ENCODE measurements around the gene LHPP.
"Not testable (repeated sequence)": the region's sequence is repeated elsewhere in the genome, so short reads cannot be mapped to it uniquely, and the experiment has no call there.

The LHPP gene

DNA sequence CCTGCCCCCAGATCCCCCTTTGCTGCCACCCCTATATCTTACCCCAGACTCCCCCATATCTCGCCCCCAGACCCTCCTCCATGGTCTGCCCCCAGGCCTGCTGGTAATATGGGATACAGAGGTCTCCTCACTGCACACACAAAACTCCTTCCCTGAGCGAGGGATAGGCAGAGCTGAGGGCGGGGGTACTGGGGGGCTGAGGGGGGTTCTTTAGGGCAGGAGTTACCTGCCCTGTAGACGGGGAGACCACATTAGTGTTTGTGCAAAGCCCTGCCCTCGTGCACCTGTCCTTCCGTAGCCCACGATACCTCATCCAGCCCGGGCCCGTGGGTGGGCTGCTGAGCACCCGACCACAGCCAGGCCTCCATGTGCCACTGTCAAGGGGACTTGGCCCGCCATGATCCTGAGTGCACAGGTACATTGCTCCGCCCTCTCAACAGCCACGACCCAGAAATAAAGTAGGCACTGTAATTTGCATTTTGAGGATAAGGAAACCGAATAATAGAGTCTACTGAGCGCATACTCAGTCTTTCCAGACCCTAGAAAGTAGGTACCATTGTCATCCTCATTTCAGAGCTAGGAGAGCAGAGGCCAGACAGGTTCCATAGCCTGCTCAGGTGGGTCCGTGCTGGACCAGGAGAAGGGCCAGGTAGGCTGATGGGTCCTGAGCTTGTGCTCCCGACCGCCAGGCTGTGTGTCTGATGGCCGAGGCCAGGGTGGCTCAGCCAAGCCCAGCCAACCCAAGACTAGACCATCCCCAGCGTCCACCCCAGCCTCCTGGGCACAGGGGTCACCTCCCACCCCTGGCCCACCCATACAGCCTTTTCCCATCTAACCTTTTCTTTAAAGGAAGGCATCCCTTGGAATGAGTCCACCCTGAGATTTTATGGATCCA, 115.2 kb downstream of the LHPP start:
- DNase-seq, result no peak

DNA sequence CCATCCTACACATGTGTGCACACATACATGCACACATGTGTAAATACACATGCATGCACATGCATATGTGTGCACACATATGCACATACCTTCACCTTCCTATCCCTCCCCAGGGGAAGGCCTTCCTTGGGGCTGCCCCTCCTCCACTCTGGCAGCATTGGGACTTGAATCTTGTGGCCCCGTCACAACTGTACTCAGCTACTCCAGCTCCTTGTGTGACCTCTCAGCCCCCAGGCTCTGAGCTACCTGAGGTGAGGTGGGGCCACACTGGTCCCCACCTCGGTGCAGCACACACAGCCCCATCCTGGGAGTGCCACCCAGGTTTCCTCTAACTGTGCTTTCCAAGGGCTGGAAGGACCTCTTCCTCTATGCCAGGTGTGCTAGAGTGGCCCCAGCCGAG, 116.0 kb downstream of the LHPP start:
- DNase-seq, result no peak

DNA sequence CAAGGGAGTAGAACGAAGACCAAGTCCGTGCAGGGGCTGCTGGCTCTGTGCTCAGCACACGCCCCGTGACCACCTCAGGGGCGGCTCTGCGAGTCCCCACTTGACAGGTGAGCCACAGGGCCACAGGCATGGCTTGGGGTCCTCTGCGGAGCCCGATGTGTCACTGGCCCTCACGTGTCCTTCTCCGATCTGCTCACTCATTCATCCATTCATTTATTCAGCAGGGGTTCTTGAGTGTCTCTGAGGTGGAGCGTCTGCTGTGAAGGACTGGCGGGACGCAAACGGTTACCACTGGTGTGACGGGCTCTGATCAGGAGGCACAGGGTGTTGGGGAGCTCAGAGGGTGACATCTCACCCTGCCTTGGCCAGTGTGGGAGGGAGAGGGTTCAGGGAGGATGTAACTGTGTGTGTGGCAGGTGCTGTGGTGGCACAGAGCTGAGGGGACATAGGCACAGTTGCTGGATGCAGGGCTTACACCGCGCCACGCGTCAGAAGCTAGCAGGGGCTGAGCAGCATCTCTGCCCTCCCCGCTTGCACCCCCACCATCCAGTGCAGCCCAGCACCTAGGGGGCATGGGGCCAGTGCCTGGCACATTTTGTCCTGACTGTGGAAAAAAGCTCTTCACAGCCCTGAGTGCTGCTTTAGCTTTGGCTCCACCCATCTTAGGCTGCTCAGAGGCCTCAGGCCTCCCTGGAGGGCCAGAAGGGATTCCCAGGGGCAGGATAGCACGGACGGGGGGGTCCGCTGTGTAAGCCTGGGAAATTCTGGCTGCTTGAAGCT, 116.8 kb downstream of the LHPP start:
- DNase-seq, result no peak

DNA sequence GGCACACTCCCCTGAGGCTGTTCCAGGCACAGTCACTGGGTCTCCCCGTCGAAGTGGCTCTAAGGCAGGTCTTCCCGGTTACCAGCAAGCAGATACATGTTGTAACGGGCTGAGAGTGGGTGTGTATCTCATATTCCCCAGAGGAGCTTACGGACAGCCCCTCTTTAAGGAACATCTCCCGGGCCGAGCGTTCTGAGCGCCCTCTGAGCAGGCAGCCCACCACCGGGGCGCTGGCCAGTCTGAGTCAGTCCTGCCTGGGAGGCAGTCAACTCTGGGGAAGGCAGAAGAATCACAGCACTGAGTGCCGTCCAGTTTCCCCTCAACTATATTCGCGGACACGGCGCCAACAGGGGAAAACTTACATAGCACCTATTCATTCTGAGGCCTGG, 117.4 kb downstream of the LHPP start:
- no peak for DNase-seq

DNA sequence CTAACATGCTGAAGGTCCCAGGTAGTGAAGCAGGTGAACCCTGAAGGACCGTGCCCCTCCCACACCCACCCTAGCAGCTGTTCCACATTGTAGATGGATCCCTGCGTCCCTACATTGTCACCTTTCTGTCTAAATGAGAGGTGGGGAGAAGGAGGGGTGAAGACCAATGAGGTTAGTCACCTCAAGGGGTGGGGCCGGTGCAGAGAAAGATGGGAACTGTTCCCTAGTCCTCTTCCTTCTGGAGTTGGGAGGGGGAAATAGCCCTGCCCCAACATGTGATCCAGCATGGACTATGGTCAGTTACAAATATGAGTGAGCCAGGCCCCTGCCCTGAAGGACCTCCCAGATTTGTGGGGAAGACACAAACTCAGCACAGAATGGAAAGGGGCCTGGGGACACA, 124.5 kb downstream of the LHPP start:
- DNase-seq, result no peak

DNA sequence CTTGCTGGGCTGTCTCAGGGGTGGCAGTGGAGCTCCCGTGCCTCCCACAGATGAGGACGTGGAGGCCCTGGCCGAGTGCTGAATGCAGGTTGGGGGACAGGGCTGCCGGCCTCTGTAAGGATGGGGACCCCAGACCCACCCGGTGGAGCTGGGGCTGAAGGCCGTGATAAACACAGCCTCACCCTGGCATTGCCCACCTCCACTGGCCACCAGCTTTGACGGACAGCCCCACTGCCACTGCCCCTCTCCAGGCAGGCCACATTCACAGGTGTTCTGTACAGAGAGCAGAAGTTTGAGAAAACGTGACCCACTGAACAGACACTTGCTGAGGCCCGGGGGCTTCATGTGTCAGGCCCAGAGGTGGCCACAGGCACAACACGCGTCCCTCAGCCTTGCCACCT, 126.2 kb downstream of the LHPP start:
- no peak for DNase-seq

DNA sequence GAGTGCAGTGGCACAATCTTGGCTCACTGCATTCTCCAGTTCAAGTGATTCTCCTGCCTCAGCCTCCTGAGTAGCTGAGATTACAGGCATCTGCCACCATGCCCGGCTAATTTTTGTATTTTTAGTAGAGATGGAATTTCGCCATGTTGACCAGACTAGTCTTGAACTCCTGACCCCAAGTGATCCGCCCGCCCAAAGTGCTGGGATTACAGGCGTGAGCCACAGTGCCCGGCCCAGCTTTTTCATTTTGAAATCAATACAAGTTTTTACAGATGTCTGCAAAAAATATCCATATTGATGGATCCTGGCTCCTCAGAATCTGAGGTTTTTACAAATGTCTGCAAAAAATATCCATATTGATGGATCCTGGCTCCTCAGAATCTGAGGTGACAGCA, 126.7 kb downstream of the LHPP start:
- DNase-seq, result not testable (repeated sequence)

DNA sequence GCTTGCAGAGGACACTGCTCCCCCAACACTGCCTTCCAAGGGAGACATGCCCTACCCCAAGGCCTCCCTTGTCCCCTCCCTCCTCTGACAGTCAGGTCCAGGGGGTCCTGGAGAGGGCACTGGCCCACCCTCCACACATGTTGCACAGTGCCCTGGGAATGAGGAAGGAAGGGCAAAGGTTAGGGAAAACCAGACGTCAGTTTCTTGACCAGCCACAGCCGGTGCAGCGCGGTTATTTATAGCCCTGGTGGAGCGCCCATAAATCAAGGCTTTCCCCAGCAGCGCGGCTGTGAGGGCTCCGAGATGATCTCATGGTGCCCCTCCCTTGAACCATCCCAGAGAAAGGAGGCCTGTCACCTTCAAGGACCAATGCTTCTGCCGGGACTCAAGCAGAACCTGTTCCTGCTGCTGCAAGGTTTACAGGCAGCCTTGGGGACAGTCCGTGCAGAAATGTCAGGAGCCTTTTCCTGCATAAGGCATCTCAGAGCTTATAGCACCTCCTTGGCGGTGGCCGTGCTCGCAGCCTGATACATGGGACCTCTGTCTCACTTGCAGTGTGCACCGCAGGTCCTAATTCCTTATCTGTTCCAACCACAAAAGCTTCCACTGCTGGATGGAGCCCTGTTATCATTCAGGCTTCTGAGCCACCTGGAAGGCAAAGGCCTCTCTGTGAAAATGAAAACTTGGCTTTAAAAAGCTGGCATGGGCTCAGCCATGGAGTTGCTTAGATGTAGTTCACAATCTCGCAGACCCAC, 127.3 kb downstream of the LHPP start:
- DNase-seq, result no peak

DNA sequence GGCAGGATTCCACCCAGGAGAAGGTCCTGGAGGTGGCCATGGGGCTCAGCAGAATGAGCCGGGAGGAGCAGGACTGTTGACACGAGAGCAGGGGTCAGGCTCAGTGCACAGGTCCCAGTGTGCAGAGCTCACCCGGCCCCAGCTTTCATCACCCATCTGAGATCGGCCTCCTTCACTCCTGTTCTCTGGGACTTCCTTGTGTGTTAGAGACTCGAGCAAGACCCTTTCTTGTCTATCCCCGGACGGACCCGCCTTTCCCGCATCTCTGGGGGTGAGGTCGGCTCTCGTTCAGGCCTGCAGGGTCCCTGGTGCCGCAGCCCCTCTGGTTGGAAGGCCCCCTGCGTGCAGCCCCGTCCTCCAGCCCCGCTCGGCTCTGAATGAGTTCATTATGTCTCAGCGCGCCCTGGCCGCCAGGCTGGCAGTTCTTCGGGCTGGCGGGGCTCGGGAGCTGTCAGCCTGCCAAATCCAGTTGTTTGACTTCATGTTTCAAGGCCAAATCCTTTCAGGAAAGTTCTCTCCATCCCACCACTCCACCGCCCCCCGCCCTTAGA, 127.9 kb downstream of the LHPP start:
- no peak for DNase-seq

DNA sequence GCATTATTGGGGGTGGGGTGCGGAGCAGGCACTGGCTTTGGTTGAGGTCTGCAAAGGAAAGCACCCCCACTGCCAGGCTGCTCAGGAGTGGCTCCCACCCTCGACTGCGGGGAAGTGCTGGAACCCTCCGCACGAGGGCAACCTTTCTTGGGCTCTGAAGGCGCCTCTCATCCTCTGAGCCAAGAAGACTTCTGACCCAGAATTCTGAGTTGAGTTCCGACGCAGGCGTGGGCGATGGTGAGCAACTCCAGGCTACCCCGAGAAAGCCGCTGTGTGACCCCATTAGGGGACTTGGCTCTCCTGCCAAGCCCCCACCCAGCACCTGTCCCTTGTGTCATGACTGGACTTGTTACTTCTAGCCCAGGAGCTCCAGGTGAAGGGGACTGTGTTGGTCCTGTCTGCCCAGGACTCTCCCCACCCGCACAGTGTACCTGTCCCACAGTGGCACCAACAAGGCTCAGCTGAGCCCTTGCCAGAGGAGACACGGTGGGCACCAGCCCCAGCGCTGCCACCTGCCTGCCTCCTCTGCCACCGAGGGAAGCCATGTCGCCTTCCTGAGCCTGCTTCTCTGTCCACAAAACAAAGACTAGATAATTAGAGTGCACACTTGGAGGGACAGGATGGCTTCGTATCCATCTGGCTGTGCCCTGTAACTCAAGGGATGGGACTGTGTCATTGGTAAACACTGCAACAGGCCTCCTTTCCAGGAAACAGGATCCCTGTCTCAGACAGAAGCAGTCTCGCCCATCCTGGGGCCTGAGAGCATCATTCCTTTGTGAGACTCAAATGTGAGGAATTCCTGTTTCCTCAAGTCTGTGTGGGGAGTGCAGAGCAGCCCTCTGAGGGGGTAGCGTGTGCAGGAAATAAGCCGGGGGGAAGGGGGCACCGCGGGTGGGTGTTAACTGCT, 128.8 kb downstream of the LHPP start:
- DNase-seq, result no peak

DNA sequence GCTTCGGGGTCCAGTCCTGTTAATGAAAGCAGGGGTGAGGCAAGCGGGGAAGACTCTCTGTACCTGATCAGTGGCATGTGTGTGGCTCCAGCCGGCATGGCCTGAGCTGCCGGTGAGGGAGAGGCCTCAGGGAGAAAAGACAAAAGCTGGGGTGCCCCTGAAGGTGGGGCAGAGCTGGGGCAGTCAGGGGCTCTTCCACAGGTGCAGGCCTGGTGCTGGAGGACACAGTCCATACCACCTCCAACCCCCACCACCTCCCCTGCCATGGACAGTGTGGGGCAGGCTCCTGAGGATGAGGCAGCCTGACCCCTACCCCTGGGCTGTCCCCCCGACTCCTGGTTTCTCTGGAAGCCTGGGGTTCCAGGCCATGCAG, 129.5 kb downstream of the LHPP start:
- DNase-seq, result no peak

DNA sequence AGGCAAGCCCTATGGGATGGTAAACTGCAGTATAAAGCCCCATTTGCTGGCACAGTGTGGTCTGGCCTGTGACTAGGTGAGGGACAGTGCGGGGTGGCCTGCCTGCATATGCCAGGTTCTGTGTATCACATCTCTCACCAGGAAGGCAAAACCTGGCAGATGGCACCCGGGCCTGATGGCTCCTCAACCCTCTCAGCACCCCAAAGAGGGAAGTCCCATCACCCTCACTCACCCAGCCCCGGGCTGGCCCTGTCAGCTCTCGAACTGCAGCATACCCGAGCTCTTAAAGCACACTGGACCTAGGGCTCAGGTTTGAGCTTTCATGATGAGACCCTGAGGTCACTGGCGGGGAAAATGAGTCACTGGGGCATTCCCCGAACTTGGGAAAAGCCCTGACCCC, 130.5 kb downstream of the LHPP start:
- DNase-seq, result no peak

DNA sequence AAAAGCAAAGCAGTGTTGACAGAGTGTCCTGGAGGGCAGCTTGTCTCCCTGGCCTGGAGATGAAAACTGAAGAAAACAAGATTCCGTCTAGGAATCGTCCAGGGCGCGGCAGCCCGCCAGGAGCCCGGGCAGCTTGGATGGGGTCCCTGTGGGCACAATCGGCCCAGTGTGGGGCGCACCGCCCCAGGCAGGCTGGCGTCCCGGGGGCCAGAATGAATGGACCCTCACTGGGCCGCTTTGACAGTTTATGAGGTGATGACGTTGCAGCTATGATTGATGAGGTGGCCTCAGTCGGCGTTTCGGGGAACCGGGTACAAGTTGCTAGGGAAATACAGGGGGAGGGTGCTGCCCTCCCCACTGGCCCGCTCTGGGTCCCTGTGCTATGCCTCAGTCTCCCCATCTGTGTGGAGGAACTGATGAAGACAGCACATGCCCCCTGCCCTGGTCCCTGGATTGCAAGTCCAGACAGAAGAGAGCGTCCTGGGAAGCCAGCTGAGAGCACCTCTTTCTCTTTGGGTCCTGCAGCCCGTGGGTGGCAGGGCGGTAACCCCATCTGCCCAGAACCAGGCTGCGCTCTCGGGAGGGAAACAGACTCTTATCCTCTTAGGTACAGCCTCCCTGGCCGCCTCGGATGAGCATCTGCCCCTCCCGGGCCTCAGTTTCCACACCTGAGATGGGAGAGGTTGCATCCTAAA, 131.3 kb downstream of the LHPP start:
- no peak for DNase-seq

DNA sequence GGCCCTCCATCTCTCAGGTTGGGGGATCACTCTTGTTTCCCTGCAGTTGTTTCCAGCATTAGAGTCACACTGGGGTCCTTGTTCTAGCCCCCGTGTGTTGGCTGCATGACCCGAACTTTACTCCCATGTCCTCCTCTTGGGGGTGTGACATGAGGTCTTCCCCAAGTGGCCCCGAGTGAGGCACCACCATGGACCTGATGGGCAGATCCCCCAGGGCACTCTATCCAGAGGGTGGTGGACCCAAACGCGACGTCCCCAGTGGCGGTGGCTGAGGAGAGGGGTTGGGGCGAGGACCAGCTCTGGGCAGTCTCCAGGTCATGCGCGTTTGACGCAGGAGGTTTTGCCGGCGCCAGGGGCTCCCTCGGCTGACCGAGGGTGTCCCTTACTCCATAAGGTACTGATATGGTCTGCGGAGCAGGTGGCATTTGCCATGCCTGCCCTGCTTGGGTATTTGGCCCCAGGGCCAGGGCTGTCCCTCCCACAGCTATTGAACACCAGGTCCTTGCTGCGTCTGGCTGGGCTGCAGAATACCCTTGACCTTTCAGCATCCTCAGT, 131.9 kb downstream of the LHPP start:
- DNase-seq, result no peak

DNA sequence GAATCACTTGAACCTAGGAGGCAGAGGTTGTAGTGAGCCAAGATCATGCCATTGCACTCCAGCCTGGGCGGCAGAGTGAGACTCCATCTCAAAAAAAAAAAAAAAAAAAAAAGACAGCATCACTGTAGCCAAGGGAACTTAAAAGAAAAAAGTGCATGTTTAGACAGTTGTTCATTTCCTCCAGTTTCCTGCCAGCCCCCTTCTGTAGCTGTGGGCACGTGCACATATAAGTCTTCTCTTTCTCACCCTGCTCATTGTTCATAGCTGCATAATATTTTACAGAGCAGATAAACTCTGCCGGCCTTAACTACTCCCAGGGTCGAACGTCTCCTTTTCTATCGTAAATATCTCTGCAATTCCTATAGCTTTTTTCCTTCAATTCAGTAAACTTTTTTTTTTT, 132.6 kb downstream of the LHPP start:
- no peak for DNase-seq

DNA sequence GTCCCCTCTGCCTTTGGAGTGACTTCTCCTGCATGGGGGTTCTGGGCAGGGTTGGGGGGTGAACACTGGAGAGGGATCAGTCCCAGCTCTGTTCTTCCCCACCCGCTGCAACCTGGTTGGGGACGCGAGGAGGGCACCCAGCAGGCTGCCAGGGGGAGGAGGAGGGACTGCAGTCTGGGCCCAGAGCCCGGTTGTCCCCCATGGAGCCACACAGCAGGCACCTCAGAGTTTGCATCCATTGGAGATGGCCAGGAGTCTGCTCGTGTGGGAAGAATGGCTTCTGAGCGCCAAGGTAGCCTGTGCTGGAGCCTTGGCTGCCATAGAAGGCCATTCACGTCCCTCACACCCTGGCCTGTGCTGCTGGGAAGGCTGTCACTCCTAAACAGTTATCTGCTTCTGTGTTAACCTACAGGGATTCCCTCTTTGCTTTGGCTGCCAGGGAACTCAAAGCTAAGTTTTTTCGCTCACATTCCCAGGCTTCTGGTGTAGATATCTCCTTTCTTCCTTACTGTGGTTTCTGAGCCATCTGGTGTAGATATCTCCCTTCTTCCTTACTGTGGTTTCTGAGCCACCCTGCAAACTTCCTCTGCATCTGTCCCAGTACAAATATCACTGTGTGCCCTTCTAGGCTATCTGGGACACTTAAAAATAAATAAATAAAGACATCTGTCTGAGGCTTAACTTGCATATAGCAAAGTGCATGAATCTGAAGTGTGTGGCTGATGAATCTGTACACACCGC, 133.7 kb downstream of the LHPP start:
- no peak for DNase-seq

DNA sequence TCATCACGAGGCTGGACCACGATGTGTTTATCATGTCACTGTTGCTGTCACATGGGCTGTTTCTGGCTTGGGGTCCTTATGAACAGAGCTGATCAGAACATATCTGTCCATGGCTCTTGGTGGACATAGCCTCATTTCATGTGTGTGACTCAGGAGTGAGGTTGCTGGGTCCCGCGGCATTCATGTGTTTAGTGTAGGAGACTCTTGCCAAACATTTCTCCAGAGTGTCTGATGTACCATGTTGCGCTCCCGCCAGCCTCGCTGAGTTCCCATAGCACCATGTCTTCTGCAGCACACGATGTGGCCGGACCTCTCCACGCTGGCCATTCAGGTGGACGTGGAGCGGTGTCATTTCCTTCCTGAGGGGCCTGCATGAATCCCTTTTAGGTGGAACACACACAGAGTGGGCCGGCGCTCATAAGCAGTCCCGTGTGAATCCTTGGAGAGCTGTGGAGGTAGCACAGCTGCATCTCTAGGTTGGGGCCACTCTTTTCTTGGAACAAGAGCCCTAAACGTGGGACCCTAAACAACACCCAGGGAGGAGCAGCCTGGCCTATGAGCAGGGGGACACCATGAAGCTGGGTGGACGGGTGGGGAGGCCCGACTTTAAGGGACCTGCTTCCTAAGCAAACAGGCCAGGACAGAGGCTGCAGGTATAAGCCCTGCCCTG, 134.6 kb downstream of the LHPP start:
- no peak for DNase-seq

DNA sequence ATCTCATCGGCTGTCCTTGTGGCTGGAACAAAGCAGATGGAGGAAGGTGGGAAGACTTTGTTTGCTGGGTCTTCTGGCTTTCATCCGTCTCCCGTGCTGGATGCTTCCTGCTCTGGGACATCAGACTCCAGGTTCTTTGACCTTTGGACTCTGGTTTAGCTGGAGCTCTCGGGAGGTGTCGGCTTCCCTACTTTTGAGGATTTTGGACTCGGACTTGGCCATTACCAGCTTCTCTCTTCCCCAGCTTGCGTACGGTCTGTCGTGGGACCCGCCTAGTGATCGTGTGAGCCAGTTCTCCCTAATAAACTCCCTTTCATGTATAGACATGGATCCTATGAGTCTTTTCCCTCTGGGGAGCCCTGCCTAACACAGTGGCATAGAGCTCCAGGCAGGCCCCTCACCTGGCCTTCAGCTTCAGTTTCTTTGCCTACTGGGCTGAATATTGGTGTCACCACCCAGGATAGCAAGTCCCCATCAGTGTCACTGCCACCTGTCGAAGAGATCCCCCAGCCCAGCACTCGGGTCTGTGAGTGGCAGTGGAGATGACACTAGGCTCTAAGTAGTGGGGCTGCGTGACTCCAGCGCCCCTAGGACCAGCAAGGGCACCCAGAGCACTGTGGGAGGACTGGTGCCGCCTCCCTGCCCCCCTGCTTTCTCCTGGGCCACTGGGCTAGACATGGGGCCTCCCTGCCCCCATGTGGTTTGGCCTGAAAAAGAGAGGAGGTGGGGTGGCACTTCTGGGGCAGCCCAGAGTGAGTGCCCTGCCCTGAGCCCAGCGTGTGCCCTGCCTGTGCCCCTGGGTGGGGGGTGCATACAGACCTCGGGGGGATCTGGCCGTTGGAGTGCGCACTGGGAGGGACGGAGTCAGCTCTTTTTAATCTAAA, 135.6 kb downstream of the LHPP start:
- no peak for DNase-seq

DNA sequence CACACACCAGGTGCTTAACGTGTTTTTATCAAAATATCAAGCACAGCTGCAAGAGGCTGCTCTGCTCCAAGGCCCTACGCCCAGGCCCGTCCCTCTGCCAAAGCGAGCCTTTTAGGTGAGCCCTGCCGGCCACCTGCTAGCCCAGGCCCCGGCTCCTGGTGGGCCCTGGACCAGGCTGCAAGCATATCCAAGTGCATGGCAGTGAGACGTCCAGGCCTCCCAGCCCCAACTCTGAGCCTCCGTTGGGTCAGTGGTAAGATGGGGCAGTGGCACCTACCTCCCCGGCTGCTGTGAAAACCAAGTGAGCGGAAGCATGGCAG, 136.2 kb downstream of the LHPP start:
- no peak for DNase-seq

All from activated effector memory CD4-positive, alpha-beta T cell treated with anti-CD3 and anti-CD28 coated beads, Interleukin-2, amount 50 U/mL, for 16 hours (primary cell).